K562 (cell line): ENCODE data around the gene METTL18. TPM values are rescaled to one million over a fixed set of nuclear protein-coding genes. Genes with fewer than 3 reads are reported as not detected.

Experiments
- ATF7 ChIP-seq: fragments of 450-650 bp; IDR thresholded peaks from 2 replicates; pipeline ENCODE4 v1.7.1; 2014; ENCODE audit warnings: mild to moderate bottlenecking, moderate library complexity
- BRF2 ChIP-seq: IDR thresholded peaks from 3 replicates; pipeline ENCODE4 v1.6.1; 2011; ENCODE audit warnings: borderline replicate concordance, mild to moderate bottlenecking; ENCODE audit not compliant: insufficient read length, insufficient read depth
- CBX1 ChIP-seq: sonication (generic); IDR thresholded peaks from 2 replicates; pipeline ENCODE4 v1.6.1; 2016; ENCODE audit warnings: antibody characterized with exemption, low read depth, mild to moderate bottlenecking
- CHAMP1 ChIP-seq: fragments of 450-650 bp; IDR thresholded peaks from 2 replicates; pipeline ENCODE4 v1.6.1; 2016; ENCODE audit warnings: mild to moderate bottlenecking
- CREB1 ChIP-seq, 2 experiments: sonication (generic) in 1 of 2; formaldehyde crosslinking in 1 of 2; IDR thresholded peaks; 2 replicates each; pipeline versions ENCODE4 v1.6.1 to v1.8.0; 2012 to 2022; ENCODE audit warnings: inconsistent platforms in 1 of 2, mild to moderate bottlenecking in 1 of 2, missing genetic modification reagents in 1 of 2, moderate library complexity in 1 of 2
- CTCFL ChIP-seq: IDR thresholded peaks from 2 replicates; pipeline ENCODE4 v1.6.1; 2011; ENCODE audit warnings: borderline replicate concordance, low read depth, mild to moderate bottlenecking, moderate library complexity, low read length; ENCODE audit not compliant: insufficient read depth, poor library complexity, severe bottlenecking
- FOXJ2 ChIP-seq: fragments of 200-800 bp; sonication (Bioruptor generic); IDR thresholded peaks from 2 replicates; pipeline ENCODE4 v1.6.1; 2016; ENCODE audit warnings: missing genetic modification characterization, missing compliant biosample characterization
- KLF13 ChIP-seq: fragments of 450-650 bp; IDR thresholded peaks from 2 replicates; pipeline ENCODE4 v1.6.1; 2016; ENCODE audit warnings: missing genetic modification characterization, low read depth, mild to moderate bottlenecking, missing compliant biosample characterization, moderate library complexity, borderline replicate concordance
- NFXL1 ChIP-seq: fragments of 450-650 bp; formaldehyde crosslinking; IDR thresholded peaks from 2 replicates; pipeline ENCODE4 v1.4.0; 2021; ENCODE audit warnings: mild to moderate bottlenecking
- POLR3G ChIP-seq: IDR thresholded peaks from 2 replicates; pipeline ENCODE4 v1.6.1; 2011; ENCODE audit not compliant: insufficient read length, insufficient replicate concordance; ENCODE audit errors: extremely low read depth
- SMARCE1 ChIP-seq: fragments of 450-650 bp; IDR thresholded peaks from 2 replicates; pipeline ENCODE4 v1.7.1; 2016; ENCODE audit warnings: mild to moderate bottlenecking
- TAF1 ChIP-seq: IDR thresholded peaks from 2 replicates; pipeline ENCODE4 v1.6.1; 2011; ENCODE audit warnings: mild to moderate bottlenecking, low read length, moderate library complexity; ENCODE audit not compliant: insufficient read depth, control insufficient read depth, severe bottlenecking; ENCODE audit errors: extremely low read depth
- TCF7 ChIP-seq: sonication (generic); IDR thresholded peaks from 2 replicates; pipeline ENCODE4 v1.6.1; 2016; ENCODE audit warnings: antibody characterized with exemption, borderline replicate concordance
- ZBED1 ChIP-seq: IDR thresholded peaks from 2 replicates; pipeline ENCODE4 v1.6.1; 2014
- ZBTB12 ChIP-seq: fragments of 250-450 bp; sonication (Bioruptor Pico); IDR thresholded peaks from 2 replicates; pipeline ENCODE4 v1.4.0; 2020
- ZNF12 ChIP-seq: sonication (generic); formaldehyde crosslinking; IDR thresholded peaks from 2 replicates; pipeline ENCODE4 v1.4.0; 2020; ENCODE audit warnings: mild to moderate bottlenecking, missing genetic modification reagents
- ZNF311 ChIP-seq: fragments of 250-450 bp; sonication (Bioruptor Pico); IDR thresholded peaks from 2 replicates; pipeline ENCODE4 v1.4.0; 2020; ENCODE audit warnings: mild to moderate bottlenecking, moderate library complexity
- ZNF76 ChIP-seq: fragments of 250-450 bp; sonication (Bioruptor Pico); IDR thresholded peaks from 2 replicates; pipeline ENCODE4 v1.4.0; 2020; ENCODE audit warnings: mild to moderate bottlenecking, moderate library complexity, borderline replicate concordance
- polyA plus RNA-seq, 8 experiments: library from polyadenylated mRNA; depleted of rRNA in 4 of 8; stranded (reverse) in 5 of 8; unstranded in 3 of 8; fragments of >200 nt; fragmentation: Nextera tagmentation in 2 of 8; fragmentation: Illumina TruSeq in 1 of 8; extraction: Ambion mirVana in 2 of 8; extraction: Trizol in 1 of 8; gene quantifications; 2 replicates each; pipeline versions ENCODE4 v1.2.1 to v1.2.3, GENCODE V29; 2011 to 2014; ENCODE audit warnings: inconsistent platforms in 1 of 8, missing spikeins in 1 of 8
- total RNA-seq, 7 experiments: library from RNA; depleted of rRNA in 6 of 7; stranded (reverse); fragments of >200 nt in 6 of 7; fragmentation: Illumina TruSeq in 2 of 7; extraction: Trizol in 2 of 7; gene quantifications; 2 replicates each; pipeline versions ENCODE4 v1.2.1 to v1.2.3, GENCODE V29; 2011 to 2021; ENCODE audit warnings: low replicate concordance in 1 of 7

METTL18 gene
- total and polyA plus RNA-seq, 9 of the 15 experiments (the other 6 are each of a cell fraction or from before 2014, with no cell fraction given): 9.5 to 40.2 (median 14.7) TPM

GRCh38 chr1:169794530-169795416, at the start of gene METTL18 (continued):
- TF ChIP-seq BRF2 (no peak), CREB1 (IDR thresholded peaks at IDR 0.05) (peak; percentile 62), CREB1 (CRISPR knock-in tag; IDR thresholded peaks at IDR 0.05) (peak; percentile 61), CHAMP1 (no peak), CBX1 (peak; percentile 64; the same call in 1 of the 2 replicates), CTCFL (no peak), POLR3G (no peak), ATF7 (peak; percentile 83), KLF13 (tag) (no peak), TCF7 (0 out of 2 replicates have a peak, but pooled peaks have one; percentile 26), ZBTB12 (no peak), NFXL1 (CRISPR knock-in tag) (no peak), ZNF12 (peak; percentile 75; the same call in 1 of the 2 replicates), FOXJ2 (tag) (no peak), SMARCE1 (no peak), ZNF76 (CRISPR knock-in tag) (no peak), TAF1 (peak; percentile 99), ZNF311 (CRISPR knock-in tag) (no peak), ZBED1 (peak; percentile 73; the same call in 1 of the 2 replicates)
